Body of pancreas (tissue), 4 donors: ENCODE measurements around the gene MAPK1. TPM values are rescaled to one million over a fixed set of nuclear protein-coding genes. Genes with fewer than 3 reads are reported as not detected.

Experiments used
- ATAC-seq: fragments of 150-250 bp; one replicate; pipeline ENCODE4 v1.9.1; 2016
- DNase-seq, 4 donors: peaks; one replicate each; pipeline ENCODE4 v3.0.0-alpha.2; 2019
- H3K27ac ChIP-seq, 4 donors: fragments of 200-600 bp; sonication (generic); 1 replicate in 3 of 4; 2 replicates in 1 of 4; pipeline versions ENCODE4 v1.5.1 to v1.6.1; 2016 to 2019; ENCODE audit warnings: mild to moderate bottlenecking in 1 of 4, mixed read lengths in 1 of 4, moderate library complexity in 1 of 4
- H3K27me3 ChIP-seq, 2 donors: fragments of 200-600 bp; sonication (generic); one replicate each; pipeline ENCODE4 v1.6.0; 2016; ENCODE audit warnings: mild to moderate bottlenecking in 1 of 2
- H3K36me3 ChIP-seq, 2 donors: fragments of 200-600 bp; sonication (generic); replicated peaks in 1 of 2; 2 replicates each; pipeline ENCODE4 v1.5.1; 2016; ENCODE audit warnings: low read depth in 2 of 2; ENCODE audit not compliant: insufficient read depth in 1 of 2
- H3K4me1 ChIP-seq: fragments of 200-600 bp; sonication (generic); one replicate; pipeline ENCODE4 v1.6.0; 2016
- H3K4me3 ChIP-seq, 2 donors: fragments of 200-600 bp; sonication (generic); 1 replicate in 1 of 2; 2 replicates in 1 of 2; pipeline ENCODE4 v1.5.1; 2016 to 2019
- H3K9me3 ChIP-seq, 3 donors: fragments of 200-600 bp; sonication (generic); 1 replicate in 2 of 3; 2 replicates in 1 of 3; pipeline ENCODE4 v1.5.1; 2016
- POLR2A ChIP-seq, 3 donors: fragments of 450-650 bp; IDR thresholded peaks; one replicate each; pipeline ENCODE4 v1.6.1; 2016; ENCODE audit warnings: antibody characterized with exemption in 3 of 3, mild to moderate bottlenecking in 2 of 3
- WGBS, 2 donors: methylation state at CpG; one replicate each; pipeline ENCODE4 v1.1.5; 2017; 5-methylcytosine and 5-hydroxymethylcytosine counted together
- intact Hi-C: fragments of 100-400 bp; cut with DNase I; formaldehyde crosslinking; loops from one replicate; pipeline ENCODE4 v1.15.1; 2023
- total RNA-seq, 2 donors: library from RNA; depleted of rRNA; stranded (reverse); fragments of >200 nt; gene quantifications; one replicate each; pipeline ENCODE4 v1.1.0, GENCODE V29; 2016
- TF ChIP-seq, protein P1 (sequence below), 7 experiments: fragments of 450-650 bp in 4 of 7; fragments of 200-600 bp in 3 of 7; sonication (generic) in 3 of 7; IDR thresholded peaks; one replicate each; pipeline ENCODE4 v1.5.1; 2016 to 2019; ENCODE audit warnings: antibody characterized with exemption in 7 of 7

Gene MAPK1
- total RNA-seq, 2 donors from 2014 or later: 25.4 to 44.1 TPM

DNA sequence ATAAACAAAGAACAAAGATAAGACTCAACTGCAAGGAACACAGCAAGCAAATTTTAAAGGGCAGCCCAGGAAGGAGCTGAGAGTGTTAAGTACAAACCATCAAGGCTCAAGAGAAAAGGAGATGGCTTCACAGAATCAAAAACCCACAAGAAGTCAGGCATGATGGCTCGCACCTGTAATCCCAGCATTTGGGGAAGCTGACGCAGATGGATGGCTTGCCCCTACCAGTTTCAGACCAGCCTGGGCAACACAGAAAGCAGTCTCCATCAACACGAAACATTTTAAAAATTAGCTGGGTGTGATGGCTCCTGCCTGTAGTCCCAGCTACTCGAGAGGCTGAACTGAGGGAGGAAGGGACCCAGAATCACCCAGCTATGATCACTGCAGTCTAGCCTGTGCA lies 32.6 kb downstream of the MAPK1 start:
- intact Hi-C loops: no loop called here
- Histone ChIP-seq H3K36me3 (no peaks in the 10 kb centered on the region), H3K27ac (no peak overlapping the region), H3K9me3 (no peaks in the 10 kb centered on the region), H3K4me3 (no peak overlapping the region), H3K4me1 (peaks cover 27% of the 10 kb centered on the region), H3K27me3 (no peaks in the 10 kb centered on the region)
- WGBS, 2 donors: 75 to 79% methylated on average over 4 of the region's 4 CpGs
- ATAC-seq: no peak
- no peak for DNase-seq
- TF ChIP-seq, protein P1, sequence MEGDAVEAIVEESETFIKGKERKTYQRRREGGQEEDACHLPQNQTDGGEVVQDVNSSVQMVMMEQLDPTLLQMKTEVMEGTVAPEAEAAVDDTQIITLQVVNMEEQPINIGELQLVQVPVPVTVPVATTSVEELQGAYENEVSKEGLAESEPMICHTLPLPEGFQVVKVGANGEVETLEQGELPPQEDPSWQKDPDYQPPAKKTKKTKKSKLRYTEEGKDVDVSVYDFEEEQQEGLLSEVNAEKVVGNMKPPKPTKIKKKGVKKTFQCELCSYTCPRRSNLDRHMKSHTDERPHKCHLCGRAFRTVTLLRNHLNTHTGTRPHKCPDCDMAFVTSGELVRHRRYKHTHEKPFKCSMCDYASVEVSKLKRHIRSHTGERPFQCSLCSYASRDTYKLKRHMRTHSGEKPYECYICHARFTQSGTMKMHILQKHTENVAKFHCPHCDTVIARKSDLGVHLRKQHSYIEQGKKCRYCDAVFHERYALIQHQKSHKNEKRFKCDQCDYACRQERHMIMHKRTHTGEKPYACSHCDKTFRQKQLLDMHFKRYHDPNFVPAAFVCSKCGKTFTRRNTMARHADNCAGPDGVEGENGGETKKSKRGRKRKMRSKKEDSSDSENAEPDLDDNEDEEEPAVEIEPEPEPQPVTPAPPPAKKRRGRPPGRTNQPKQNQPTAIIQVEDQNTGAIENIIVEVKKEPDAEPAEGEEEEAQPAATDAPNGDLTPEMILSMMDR (IDR thresholded peaks at IDR 0.05): no peak
- no peak for TF ChIP-seq POLR2A (IDR thresholded peaks at IDR 0.05)

- no peak overlapping the region for H3K27ac ChIP-seq
- peaks cover 36% of the 10 kb centered on the region for H3K4me1 ChIP-seq
- H3K9me3 ChIP-seq: no peaks in the 10 kb centered on the region
- TF ChIP-seq POLR2A (IDR thresholded peaks at IDR 0.05): no peak
- TF ChIP-seq, protein P1 (IDR thresholded peaks at IDR 0.05): no peak
- no peak overlapping the region for H3K4me3 ChIP-seq
- H3K27me3 ChIP-seq: no peaks in the 10 kb centered on the region
- ATAC-seq (no peak), DNase-seq (no peak)
- WGBS, 2 donors: 78 to 79% methylated on average over 8 of the region's 8 CpGs
- intact Hi-C loops: no loop called here
- no peaks in the 10 kb centered on the region for H3K36me3 ChIP-seq
These were observed 34.9 kb downstream of the MAPK1 start for GRCh38 chr22:21832291-21833290.

DNA sequence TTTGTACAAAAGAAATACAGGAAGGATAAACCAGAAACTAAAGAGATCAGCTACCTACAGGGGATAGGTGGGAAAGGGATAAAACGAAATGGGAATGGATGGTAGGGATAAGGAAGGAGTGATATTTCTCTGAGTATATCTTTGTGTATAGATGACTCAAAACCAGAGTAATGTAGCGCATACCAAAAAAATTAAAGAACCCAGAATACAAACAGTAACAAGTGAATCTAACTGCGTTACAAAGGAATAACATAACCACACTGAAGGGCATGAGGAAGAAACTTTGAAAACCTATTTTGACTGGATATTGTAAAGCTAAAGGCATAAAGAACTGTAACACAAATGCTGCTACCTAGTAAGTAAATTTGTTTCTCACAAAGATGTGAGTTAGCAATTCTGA lies 37.9 kb downstream of the MAPK1 start:
- H3K27ac ChIP-seq: no peak overlapping the region
- H3K36me3 ChIP-seq: no peaks in the 10 kb centered on the region
- WGBS, 2 donors: 89 to 96% methylated on average over 3 of the region's 3 CpGs
- H3K9me3 ChIP-seq: no peaks in the 10 kb centered on the region
- DNase-seq (no peak), ATAC-seq (no peak)
- TF ChIP-seq, protein P1 (IDR thresholded peaks at IDR 0.05): no peak
- no peak for TF ChIP-seq POLR2A (IDR thresholded peaks at IDR 0.05)
- H3K4me3 ChIP-seq: no peak overlapping the region
- intact Hi-C loops: no loop called here
- no peaks in the 10 kb centered on the region for H3K27me3 ChIP-seq
- H3K4me1 ChIP-seq: peaks cover 21% of the 10 kb centered on the region

DNA sequence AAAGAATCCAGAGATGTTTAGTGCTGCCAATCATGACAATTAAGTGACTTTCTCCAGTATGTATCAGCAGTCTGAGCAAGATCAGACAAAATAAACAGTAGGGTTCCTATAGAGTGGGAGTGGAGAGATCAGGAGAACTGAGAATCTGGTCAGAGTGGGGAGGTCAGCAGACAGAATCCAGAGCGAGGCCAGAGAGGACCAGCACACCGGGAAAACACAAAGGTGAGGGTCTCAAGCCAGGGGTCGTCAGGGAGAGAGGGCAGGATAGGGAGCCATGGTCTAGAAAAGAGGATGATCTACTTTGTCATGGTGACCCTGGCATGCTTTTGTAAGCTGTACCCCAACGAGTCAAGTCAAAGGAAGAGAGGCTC lies 39.2 kb downstream of the MAPK1 start:
- H3K27me3 ChIP-seq: no peaks in the 10 kb centered on the region
- H3K36me3 ChIP-seq: no peaks in the 10 kb centered on the region
- H3K4me1 ChIP-seq: peaks cover 28% of the 10 kb centered on the region
- H3K4me3 ChIP-seq: no peak overlapping the region
- no peak overlapping the region for H3K27ac ChIP-seq
- WGBS, 2 donors: 66 to 75% methylated on average over 4 of the region's 4 CpGs
- no peaks in the 10 kb centered on the region for H3K9me3 ChIP-seq
- DNase-seq (no peak), ATAC-seq (no peak)
- intact Hi-C loops: no loop called here
- no peak for TF ChIP-seq POLR2A (IDR thresholded peaks at IDR 0.05)
- TF ChIP-seq, protein P1 (IDR thresholded peaks at IDR 0.05): no peak
